ENCODE measurements around the gene SLC6A15. TPM values are rescaled to one million over a fixed set of nuclear protein-coding genes. Genes with fewer than 3 reads are reported as not detected.

The SLC6A15 gene
- total and polyA plus RNA-seq, 2 donors (not counting 1 experiment from before 2014, with no cell fraction given): 0.30 to 0.99 TPM

DNA sequence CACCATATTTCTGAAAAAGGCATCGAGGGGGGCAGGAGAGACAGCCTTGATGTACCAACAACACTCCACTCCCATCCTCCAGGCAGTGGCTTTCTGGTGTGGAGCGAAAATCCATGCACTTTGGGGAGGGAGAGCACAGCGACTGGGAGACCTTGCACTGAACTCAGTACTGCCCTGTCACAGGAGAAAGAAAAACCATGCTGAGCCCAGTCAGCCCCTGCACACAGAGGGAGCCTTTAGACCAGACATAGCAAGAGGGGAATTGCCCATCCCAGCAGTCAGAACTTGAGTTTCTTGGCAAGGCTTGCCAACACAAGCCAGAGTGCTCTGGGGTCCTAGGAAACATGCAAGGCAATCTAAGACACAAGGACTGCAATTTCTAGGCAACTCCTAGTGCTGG lies 24.8 kb upstream of the SLC6A15 start:
- no peaks in the 10 kb centered on the region for H4K20me1 ChIP-seq (ENCODE audit: control insufficient read depth, extremely low read depth, insufficient read depth, low read length)
- no peaks in the 10 kb centered on the region for H3K79me2 ChIP-seq (ENCODE audit: control insufficient read depth, insufficient read depth, low read length)
- TF ChIP-seq, protein P1, sequence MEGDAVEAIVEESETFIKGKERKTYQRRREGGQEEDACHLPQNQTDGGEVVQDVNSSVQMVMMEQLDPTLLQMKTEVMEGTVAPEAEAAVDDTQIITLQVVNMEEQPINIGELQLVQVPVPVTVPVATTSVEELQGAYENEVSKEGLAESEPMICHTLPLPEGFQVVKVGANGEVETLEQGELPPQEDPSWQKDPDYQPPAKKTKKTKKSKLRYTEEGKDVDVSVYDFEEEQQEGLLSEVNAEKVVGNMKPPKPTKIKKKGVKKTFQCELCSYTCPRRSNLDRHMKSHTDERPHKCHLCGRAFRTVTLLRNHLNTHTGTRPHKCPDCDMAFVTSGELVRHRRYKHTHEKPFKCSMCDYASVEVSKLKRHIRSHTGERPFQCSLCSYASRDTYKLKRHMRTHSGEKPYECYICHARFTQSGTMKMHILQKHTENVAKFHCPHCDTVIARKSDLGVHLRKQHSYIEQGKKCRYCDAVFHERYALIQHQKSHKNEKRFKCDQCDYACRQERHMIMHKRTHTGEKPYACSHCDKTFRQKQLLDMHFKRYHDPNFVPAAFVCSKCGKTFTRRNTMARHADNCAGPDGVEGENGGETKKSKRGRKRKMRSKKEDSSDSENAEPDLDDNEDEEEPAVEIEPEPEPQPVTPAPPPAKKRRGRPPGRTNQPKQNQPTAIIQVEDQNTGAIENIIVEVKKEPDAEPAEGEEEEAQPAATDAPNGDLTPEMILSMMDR (conservative IDR thresholded peaks at IDR 0.05 in 1 of 2, IDR thresholded peaks at IDR 0.05 in 1 of 2; ENCODE audit: low read depth in 1 of 2, low read length in 2 of 2): no peak
- TF ChIP-seq EZH2 (IDR thresholded peaks at IDR 0.05; ENCODE audit: low read length, missing control alignments): no peak
- DNase-seq (ENCODE audit: low read depth in 2 of 2): no peak
- H3K36me3 ChIP-seq (ENCODE audit: control insufficient read depth, insufficient read depth, low read length): no peaks in the 10 kb centered on the region
- no peaks in the 10 kb centered on the region for H3K27me3 ChIP-seq (ENCODE audit: control insufficient read depth, insufficient read depth, low read length)
- no peak overlapping the region for H2AFZ ChIP-seq (ENCODE audit: low read length)
- H3K4me3 ChIP-seq (replicated peaks in 1 of 4; ENCODE audit: control extremely low read depth in 1 of 4, insufficient read depth in 1 of 4, low read depth in 3 of 4, low read length in 4 of 4): no peak overlapping the region
- H3K9me3 ChIP-seq (ENCODE audit: control insufficient read depth, insufficient read depth, low read depth, low read length): no peaks in the 10 kb centered on the region
- no peaks in the 10 kb centered on the region for H3K4me1 ChIP-seq (ENCODE audit: control insufficient read depth, extremely low read depth, insufficient read depth, low read length)
- no peak overlapping the region for H3K27ac ChIP-seq (ENCODE audit: insufficient read depth, low read length)
- H3K9ac ChIP-seq (ENCODE audit: insufficient read depth, low read length): no peak overlapping the region
- no peak overlapping the region for H3K4me2 ChIP-seq (ENCODE audit: extremely low read depth, insufficient read depth, low read length)

DNA sequence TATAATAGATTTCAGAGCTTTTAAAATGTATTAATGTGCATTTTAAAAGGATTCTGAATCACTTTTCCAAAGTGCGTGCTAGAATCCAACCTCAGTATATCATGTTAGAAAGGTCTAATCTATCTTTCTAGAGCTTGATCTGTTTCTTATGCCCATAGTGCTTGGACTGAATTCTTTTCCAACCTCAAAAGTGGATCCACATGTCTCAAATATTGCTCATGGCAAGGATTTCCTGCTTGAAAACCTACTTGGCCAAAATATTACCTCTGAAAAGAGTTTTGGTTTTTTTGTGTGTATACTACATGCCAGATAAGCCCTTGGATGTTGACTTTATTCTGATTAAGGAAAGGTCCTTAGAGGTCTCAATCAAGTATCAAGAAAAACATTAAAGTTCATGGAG lies 16.9 kb upstream of the SLC6A15 start:
- TF ChIP-seq EZH2 (IDR thresholded peaks at IDR 0.05; ENCODE audit: low read length, missing control alignments): no peak
- TF ChIP-seq, protein P1 (conservative IDR thresholded peaks at IDR 0.05 in 1 of 2, IDR thresholded peaks at IDR 0.05 in 1 of 2; ENCODE audit: low read depth in 1 of 2, low read length in 2 of 2): no peak
- Histone ChIP-seq H3K9ac (ENCODE audit: insufficient read depth, low read length) (no peak overlapping the region), H3K79me2 (ENCODE audit: control insufficient read depth, insufficient read depth, low read length) (no peaks in the 10 kb centered on the region), H2AFZ (ENCODE audit: low read length) (no peak overlapping the region), H3K4me1 (ENCODE audit: control insufficient read depth, extremely low read depth, insufficient read depth, low read length) (no peaks in the 10 kb centered on the region), H3K4me3 (replicated peaks in 1 of 4; ENCODE audit: control extremely low read depth in 1 of 4, insufficient read depth in 1 of 4, low read depth in 3 of 4, low read length in 4 of 4) (no peak overlapping the region), H3K4me2 (ENCODE audit: extremely low read depth, insufficient read depth, low read length) (no peak overlapping the region), H3K27ac (ENCODE audit: insufficient read depth, low read length) (no peak overlapping the region), H3K36me3 (ENCODE audit: control insufficient read depth, insufficient read depth, low read length) (no peaks in the 10 kb centered on the region), H4K20me1 (ENCODE audit: control insufficient read depth, extremely low read depth, insufficient read depth, low read length) (no peaks in the 10 kb centered on the region), H3K27me3 (ENCODE audit: control insufficient read depth, insufficient read depth, low read length) (no peaks in the 10 kb centered on the region), H3K9me3 (ENCODE audit: control insufficient read depth, insufficient read depth, low read depth, low read length) (no peaks in the 10 kb centered on the region)
- peak in 1 of 2 donors; percentile 20 for DNase-seq (ENCODE audit: low read depth in 2 of 2)

DNA sequence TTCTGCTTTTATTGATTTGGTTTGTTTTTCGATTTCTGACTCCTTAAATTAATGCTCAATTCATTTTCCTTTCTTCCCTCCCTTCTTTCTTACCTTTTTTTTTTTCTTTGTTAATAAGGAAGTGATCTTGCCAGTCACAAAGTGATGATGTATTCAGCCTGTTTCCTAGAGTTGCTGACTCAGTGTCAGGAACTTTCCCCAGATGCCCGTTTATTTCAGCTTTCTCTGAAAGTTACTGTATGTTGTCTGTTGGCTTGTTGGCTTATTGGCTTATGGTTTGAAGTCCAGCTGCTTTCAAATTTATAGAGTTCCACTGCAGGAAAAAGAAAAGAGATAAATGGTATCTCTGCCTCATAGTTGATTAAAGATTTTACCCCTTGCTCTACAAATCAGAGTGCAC lies 12.4 kb upstream of the SLC6A15 start:
- Histone ChIP-seq H3K79me2 (ENCODE audit: control insufficient read depth, insufficient read depth, low read length) (no peaks in the 10 kb centered on the region), H3K4me2 (ENCODE audit: extremely low read depth, insufficient read depth, low read length) (no peak overlapping the region), H3K27ac (ENCODE audit: insufficient read depth, low read length) (no peak overlapping the region), H3K9ac (ENCODE audit: insufficient read depth, low read length) (no peak overlapping the region), H3K27me3 (ENCODE audit: control insufficient read depth, insufficient read depth, low read length) (no peaks in the 10 kb centered on the region), H3K4me3 (replicated peaks in 1 of 4; ENCODE audit: control extremely low read depth in 1 of 4, insufficient read depth in 1 of 4, low read depth in 3 of 4, low read length in 4 of 4) (no peak overlapping the region), H3K9me3 (ENCODE audit: control insufficient read depth, insufficient read depth, low read depth, low read length) (no peaks in the 10 kb centered on the region), H3K4me1 (ENCODE audit: control insufficient read depth, extremely low read depth, insufficient read depth, low read length) (no peaks in the 10 kb centered on the region), H3K36me3 (ENCODE audit: control insufficient read depth, insufficient read depth, low read length) (no peaks in the 10 kb centered on the region), H4K20me1 (ENCODE audit: control insufficient read depth, extremely low read depth, insufficient read depth, low read length) (no peaks in the 10 kb centered on the region), H2AFZ (ENCODE audit: low read length) (no peak overlapping the region)
- peak; percentile 30 to 82 for DNase-seq (ENCODE audit: low read depth in 2 of 2)
- TF ChIP-seq, protein P1 (conservative IDR thresholded peaks at IDR 0.05 in 1 of 2, IDR thresholded peaks at IDR 0.05 in 1 of 2; ENCODE audit: low read depth in 1 of 2, low read length in 2 of 2): no peak
- TF ChIP-seq EZH2 (IDR thresholded peaks at IDR 0.05; ENCODE audit: low read length, missing control alignments): no peak

Data from fibroblast of lung (primary cell).